ENCODE measurements around the gene ACSL1.

The ACSL1 gene

DNA sequence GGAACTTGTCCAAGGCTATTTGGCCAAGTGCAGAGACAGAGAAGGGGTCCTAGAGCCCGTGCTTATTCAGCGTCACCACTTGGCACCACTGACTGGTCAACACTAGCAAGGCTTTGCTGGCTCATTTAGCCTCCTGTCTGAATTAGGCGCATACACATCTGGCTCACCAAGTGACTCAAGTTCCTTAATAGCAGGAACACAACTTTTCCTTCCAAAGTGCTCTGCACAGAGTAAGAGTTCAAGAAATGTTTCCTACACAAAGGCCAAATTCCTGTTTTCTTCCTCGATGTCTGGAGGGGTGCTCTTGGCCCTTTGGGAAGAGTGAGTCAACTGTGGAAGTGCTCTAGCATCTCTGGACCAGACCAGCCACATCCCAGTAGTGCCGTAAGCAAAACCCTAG is 65.1 kb downstream of the ACSL1 start:
- no peak for TF ChIP-seq CTCF (IDR thresholded peaks at IDR 0.05; ENCODE audit: low read depth, low read length)
- H3K36me3 ChIP-seq = peaks cover 49% of the 10 kb centered on the region
- H3K4me3 ChIP-seq (ENCODE audit: low read depth, low read length) = no peak overlapping the region

DNA sequence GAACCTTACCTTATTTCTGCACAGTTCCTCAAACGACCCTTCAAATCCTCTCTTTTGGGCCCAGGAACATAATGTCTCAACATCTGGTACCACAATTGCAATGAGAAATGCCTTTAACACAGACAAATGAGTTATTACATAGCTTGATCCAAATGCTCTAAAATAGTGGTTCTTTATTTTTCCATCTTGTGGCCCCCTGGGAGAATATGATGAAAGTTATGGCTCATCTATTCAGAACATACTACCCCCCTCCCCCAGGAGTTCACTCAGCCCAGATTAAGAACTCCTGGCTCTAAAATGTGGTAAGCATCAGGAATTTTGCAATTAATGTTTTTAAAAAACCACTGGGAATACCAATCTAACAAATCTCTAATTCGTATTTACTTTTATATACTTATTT is 68.0 kb downstream of the ACSL1 start:
- Histone ChIP-seq H3K36me3 (peaks cover 39% of the 10 kb centered on the region), H3K27ac (no peak overlapping the region), H3K4me3 (ENCODE audit: low read depth, low read length) (no peak overlapping the region), H3K27me3 (ENCODE audit: insufficient read depth, low read depth, severe bottlenecking) (no peaks in the 10 kb centered on the region), H3K9me3 (ENCODE audit: severe bottlenecking) (no peaks in the 10 kb centered on the region)
- TF ChIP-seq CTCF (IDR thresholded peaks at IDR 0.05; ENCODE audit: low read depth, low read length) = no peak
- DNase-seq = no peak

More for the DNA sequence above, 65.1 kb downstream of the ACSL1 start:
- Histone ChIP-seq H3K9me3 (ENCODE audit: severe bottlenecking) (no peaks in the 10 kb centered on the region), H3K27ac (no peak overlapping the region), H3K27me3 (ENCODE audit: insufficient read depth, low read depth, severe bottlenecking) (no peaks in the 10 kb centered on the region)
- no peak for DNase-seq

DNA sequence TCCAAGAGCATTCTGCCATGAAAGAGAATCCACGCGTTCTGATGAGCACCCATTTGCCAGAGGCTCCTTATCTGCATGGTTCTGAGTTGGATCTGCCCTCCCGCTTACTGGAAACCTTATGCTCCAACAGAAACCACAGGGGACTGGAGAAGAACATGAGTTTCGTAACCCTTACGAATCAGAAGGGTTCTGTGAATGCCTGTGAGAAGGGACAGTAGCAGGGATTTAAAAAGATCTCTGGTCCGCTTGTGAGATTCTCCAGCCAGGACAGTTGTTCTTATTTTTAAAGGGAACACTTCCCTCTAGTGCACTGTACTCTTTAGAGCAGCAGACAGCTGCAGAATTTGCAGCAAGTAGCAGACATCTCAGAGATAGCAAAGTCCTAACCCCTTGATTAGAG is 69.4 kb downstream of the ACSL1 start:
- H3K4me3 ChIP-seq (ENCODE audit: low read depth, low read length) = no peak overlapping the region
- H3K27ac ChIP-seq = no peak overlapping the region
- no peaks in the 10 kb centered on the region for H3K27me3 ChIP-seq (ENCODE audit: insufficient read depth, low read depth, severe bottlenecking)
- no peak for DNase-seq
- no peak for TF ChIP-seq CTCF (IDR thresholded peaks at IDR 0.05; ENCODE audit: low read depth, low read length)
- H3K36me3 ChIP-seq = peaks cover 31% of the 10 kb centered on the region
- H3K9me3 ChIP-seq (ENCODE audit: severe bottlenecking) = no peaks in the 10 kb centered on the region

DNA sequence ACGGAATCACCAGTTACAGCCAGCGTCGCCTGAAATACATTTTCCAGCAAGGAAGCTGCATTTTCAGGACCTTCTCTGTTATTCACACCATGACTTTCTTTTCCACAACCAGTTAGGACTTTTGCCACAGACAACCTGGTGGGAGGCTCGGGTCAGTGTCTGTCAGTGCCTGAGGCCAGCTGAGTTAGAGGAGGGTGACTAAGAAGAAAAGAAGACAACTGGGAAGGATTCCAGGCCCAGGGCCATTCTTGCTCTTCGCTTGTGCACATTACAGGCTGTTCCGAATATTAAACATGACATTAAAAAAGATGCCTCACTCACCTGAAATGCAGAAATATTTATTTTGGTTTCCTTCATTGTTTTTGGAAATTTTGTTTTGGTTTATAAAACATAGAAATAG is 70.5 kb downstream of the ACSL1 start:
- no peak overlapping the region for H3K27ac ChIP-seq
- TF ChIP-seq CTCF (IDR thresholded peaks at IDR 0.05; ENCODE audit: low read depth, low read length) = no peak
- H3K9me3 ChIP-seq (ENCODE audit: severe bottlenecking) = no peaks in the 10 kb centered on the region
- H3K27me3 ChIP-seq (ENCODE audit: insufficient read depth, low read depth, severe bottlenecking) = no peaks in the 10 kb centered on the region
- no peak overlapping the region for H3K4me3 ChIP-seq (ENCODE audit: low read depth, low read length)
- DNase-seq = no peak
- H3K36me3 ChIP-seq = peaks cover 19% of the 10 kb centered on the region

DNA sequence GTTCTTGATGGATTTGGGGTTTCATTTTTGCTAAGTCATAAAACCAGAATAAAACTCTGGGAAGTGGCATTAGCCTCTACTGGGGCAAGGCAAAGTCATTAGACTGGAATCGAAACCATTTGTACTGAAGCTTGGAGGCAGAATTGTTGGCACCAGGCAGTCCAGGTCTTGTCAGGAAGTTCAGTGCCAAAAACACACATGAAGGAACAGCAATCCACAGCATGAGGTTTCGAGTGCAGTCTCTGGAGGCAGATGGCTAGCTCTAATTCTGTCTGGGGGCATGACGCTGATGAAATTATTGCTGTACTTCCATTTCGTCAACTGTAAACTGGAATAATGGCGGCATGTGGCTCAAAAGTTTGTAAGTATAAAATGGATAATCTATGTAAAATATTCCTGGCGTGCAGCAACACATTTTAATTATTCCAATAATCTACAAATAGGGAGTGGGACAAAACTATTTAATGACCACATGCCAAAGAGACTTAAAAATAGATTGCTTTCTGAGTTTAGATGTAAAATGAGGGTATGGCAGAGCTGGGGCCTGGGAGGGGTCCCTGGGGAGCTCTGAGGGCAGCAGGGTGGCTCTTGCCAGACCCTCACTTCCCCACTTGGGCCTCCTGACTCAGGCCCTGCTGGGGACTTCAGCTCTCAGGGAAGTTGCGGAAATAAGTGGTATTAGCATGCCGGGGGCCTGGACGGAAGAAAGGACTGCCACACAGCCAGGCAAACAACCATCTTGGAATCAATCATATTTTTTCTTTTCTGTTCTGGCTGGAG is 73.1 kb downstream of the ACSL1 start:
- peaks cover 9% of the 10 kb centered on the region for H3K36me3 ChIP-seq
- H3K9me3 ChIP-seq (ENCODE audit: severe bottlenecking) = no peaks in the 10 kb centered on the region
- H3K27ac ChIP-seq = no peak overlapping the region
- H3K4me3 ChIP-seq (ENCODE audit: low read depth, low read length) = no peak overlapping the region
- DNase-seq = no peak
- H3K27me3 ChIP-seq (ENCODE audit: insufficient read depth, low read depth, severe bottlenecking) = no peaks in the 10 kb centered on the region
- no peak for TF ChIP-seq CTCF (IDR thresholded peaks at IDR 0.05; ENCODE audit: low read depth, low read length)

- H3K4me3 ChIP-seq (ENCODE audit: low read depth, low read length) = no peak overlapping the region
- H3K27ac ChIP-seq = no peak overlapping the region
- no peaks in the 10 kb centered on the region; the same call in none of the 2 replicates for H3K36me3 ChIP-seq
- no peak for DNase-seq
- no peaks in the 10 kb centered on the region for H3K9me3 ChIP-seq (ENCODE audit: severe bottlenecking)
- no peaks in the 10 kb centered on the region for H3K27me3 ChIP-seq (ENCODE audit: insufficient read depth, low read depth, severe bottlenecking)
- TF ChIP-seq CTCF (IDR thresholded peaks at IDR 0.05; ENCODE audit: low read depth, low read length) = no peak
Measured at GRCh38 chr4:184751585-184751956, 74.2 kb downstream of the ACSL1 start.
